Coronary artery (tissue), 2 donors: Measurements from ENCODE around the gene CPNE6.

Experiments used
- DNase-seq: peaks from one replicate; pipeline ENCODE4 v3.0.0-alpha.2; 2017; ENCODE audit warnings: low spot score
- H3K27ac ChIP-seq, 2 donors: fragments of 200-600 bp; sonication (generic); one replicate each; pipeline ENCODE4 v1.5.1; 2016 to 2019
- H3K4me3 ChIP-seq: fragments of 200-600 bp; sonication (generic); 2 replicates; pipeline ENCODE4 v1.5.1; 2016; ENCODE audit warnings: mild to moderate bottlenecking, moderate library complexity
- TF ChIP-seq, protein P1 (sequence below): fragments of 200-600 bp; sonication (generic); IDR thresholded peaks from one replicate; pipeline ENCODE4 v1.5.1; 2019; ENCODE audit warnings: antibody characterized with exemption

CPNE6 gene

DNA sequence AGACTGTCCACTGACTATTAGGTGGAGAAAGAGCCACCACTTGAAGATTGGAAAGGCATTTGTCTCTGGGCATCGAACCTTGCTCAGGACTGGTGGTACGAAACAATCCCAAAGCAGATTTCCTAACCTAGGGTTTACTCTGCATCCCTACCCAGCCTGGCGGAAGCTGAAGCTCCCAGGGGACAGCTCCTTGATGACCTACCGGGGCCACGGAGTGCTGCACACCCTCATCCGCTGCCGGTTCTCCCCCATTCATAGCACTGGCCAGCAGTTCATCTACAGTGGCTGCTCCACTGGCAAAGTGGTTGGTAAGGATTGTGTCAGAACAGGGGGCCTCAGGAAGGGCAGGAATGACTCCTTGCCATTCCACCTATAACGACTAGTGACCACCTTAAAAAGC lies 49.8 kb downstream of the CPNE6 start:
- H3K27ac ChIP-seq, result no peak overlapping the region
- DNase-seq, result no peak
- TF ChIP-seq, protein P1, sequence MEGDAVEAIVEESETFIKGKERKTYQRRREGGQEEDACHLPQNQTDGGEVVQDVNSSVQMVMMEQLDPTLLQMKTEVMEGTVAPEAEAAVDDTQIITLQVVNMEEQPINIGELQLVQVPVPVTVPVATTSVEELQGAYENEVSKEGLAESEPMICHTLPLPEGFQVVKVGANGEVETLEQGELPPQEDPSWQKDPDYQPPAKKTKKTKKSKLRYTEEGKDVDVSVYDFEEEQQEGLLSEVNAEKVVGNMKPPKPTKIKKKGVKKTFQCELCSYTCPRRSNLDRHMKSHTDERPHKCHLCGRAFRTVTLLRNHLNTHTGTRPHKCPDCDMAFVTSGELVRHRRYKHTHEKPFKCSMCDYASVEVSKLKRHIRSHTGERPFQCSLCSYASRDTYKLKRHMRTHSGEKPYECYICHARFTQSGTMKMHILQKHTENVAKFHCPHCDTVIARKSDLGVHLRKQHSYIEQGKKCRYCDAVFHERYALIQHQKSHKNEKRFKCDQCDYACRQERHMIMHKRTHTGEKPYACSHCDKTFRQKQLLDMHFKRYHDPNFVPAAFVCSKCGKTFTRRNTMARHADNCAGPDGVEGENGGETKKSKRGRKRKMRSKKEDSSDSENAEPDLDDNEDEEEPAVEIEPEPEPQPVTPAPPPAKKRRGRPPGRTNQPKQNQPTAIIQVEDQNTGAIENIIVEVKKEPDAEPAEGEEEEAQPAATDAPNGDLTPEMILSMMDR, result no peak
- H3K4me3 ChIP-seq, result no peak overlapping the region

DNA sequence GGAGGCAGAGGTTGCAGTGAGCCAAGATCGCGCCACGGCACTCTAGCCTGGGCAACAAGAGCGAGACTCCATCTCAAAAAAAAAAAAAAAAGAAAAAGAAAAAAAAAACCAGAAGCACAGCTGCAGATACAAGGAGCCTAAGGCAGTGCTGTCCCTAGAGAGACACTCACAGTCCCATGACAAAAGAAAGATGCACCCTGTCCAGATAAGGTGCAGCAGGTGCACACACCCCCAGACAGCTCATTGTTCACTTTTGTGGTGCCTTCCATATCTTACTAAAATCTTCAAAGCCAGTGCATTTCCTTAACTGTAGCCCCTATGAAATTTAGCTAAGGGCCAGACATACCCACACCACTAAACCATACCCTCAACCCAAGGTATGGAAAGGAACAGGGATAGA lies 51.1 kb downstream of the CPNE6 start:
- TF ChIP-seq, protein P1, result no peak
- no peak for DNase-seq
- Histone ChIP-seq H3K4me3 (no peak overlapping the region), H3K27ac (no peak overlapping the region)

GRCh38 chr14:24122898-24123297 lies 51.5 kb downstream of the CPNE6 start:
- Histone ChIP-seq H3K4me3 (no peak overlapping the region), H3K27ac (no peak overlapping the region)
- no peak for DNase-seq
- TF ChIP-seq, protein P1, result no peak

GRCh38 chr14:24123424-24124417 lies 52.4 kb downstream of the CPNE6 start:
- no peak for DNase-seq
- TF ChIP-seq, protein P1, result no peak
- Histone ChIP-seq H3K4me3 (no peak overlapping the region), H3K27ac (no peak overlapping the region)

DNA sequence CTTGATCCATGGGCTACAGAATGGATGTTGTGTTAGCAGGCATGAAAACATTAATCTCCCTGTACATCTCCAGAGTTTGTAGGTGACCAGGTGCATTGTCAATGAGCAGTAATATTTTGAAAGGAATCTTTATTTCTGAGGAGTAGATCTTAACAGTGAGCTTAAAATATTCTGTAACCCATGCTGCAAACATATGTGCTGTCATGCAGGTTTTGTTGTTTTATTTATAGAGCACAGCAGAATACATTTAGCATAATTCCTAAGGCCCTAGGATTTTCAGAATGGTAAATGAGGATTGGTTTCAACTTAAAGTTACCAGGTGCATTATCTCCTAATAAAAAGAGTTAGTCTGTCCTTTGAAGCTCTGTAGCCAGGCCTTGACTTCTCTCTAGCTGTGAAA lies 55.6 kb downstream of the CPNE6 start:
- TF ChIP-seq, protein P1, result no peak
- H3K4me3 ChIP-seq, result no peak overlapping the region
- H3K27ac ChIP-seq, result no peak overlapping the region
- DNase-seq, result no peak

DNA sequence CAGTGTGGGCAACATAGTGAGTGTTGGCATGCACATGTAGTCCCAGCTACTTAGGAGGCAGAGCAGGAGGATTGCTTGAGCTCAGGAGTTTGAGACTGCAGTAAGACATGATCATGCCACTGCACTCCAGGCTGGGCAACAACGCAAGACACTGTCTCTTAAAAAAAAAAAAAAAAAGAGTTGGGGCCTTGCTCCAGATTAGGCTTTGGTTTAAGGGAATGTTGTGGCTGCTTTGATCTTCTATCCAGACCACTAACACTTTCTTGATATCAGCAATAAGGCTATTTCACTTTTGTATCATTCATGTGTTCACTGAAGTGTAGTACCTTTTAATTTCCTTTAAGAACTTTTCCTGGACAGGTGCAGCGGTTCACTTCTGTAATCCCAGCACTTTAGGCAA lies 56.3 kb downstream of the CPNE6 start:
- no peak for DNase-seq
- H3K4me3 ChIP-seq, result no peak overlapping the region
- H3K27ac ChIP-seq, result no peak overlapping the region
- TF ChIP-seq, protein P1, result no peak
